NCI-H524 treated with DMSO at 0.1 percent for 48 hours (cell line): ENCODE results near the gene PDE4A.
"Not testable (repeated sequence)": the region's sequence is repeated elsewhere in the genome, so short reads cannot be mapped to it uniquely, and the experiment has no call there.

Experiments used
- DNase-seq: peaks from one replicate; lab custom pipeline; 2025; lab: John Stamatoyannopoulos, UW

Gene PDE4A

DNA sequence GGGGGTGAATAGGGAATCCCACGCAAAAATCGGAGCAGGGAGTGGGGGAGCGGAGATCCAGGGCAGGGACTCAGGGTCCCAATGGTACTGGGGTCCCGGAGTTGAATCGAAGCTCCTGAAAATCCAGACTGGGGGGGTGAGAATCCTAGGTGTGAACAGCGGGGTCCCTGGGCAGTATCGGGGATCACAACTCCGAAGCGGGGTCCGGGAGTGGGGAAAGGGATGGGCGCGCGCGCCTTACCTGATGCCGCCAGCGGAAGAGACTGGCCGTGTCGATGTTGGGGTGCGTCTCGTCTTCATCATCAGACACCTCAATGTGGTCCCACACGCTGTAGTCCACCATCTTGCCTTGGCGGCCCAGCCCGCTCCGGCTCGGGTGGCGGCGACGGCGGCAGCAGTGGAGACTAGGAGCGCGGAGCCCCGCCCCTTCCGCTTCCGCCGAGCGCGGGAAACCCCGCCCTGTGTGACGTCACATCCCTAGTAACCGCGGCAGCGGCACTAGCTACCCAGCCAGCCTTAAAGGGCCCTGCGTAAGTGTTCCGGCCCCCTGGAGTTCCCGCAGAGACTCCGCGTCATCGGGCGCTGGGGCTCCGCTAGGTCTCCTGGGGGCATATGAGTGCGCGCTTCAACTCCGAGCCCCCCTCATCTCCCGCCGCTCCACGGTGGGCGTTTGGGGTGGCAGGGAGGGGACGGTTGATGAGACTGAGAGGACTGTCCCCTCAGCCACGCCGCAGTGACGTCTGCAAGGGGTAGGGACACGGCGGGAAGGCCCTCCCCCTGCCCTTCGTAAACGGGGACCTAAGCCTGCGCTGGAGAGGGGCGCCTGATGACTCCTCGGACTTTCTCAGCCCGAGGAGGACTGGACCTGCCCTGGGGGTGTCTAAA lies 17.0 kb upstream of the PDE4A start, which contains the start of gene CDC37:
CDC37 (minus strand) TSS at position 406 of the 885 bp plus-strand sequence; CDS start at position 343, 63 bp downstream.
- DNase-seq = peak; percentile 52

DNA sequence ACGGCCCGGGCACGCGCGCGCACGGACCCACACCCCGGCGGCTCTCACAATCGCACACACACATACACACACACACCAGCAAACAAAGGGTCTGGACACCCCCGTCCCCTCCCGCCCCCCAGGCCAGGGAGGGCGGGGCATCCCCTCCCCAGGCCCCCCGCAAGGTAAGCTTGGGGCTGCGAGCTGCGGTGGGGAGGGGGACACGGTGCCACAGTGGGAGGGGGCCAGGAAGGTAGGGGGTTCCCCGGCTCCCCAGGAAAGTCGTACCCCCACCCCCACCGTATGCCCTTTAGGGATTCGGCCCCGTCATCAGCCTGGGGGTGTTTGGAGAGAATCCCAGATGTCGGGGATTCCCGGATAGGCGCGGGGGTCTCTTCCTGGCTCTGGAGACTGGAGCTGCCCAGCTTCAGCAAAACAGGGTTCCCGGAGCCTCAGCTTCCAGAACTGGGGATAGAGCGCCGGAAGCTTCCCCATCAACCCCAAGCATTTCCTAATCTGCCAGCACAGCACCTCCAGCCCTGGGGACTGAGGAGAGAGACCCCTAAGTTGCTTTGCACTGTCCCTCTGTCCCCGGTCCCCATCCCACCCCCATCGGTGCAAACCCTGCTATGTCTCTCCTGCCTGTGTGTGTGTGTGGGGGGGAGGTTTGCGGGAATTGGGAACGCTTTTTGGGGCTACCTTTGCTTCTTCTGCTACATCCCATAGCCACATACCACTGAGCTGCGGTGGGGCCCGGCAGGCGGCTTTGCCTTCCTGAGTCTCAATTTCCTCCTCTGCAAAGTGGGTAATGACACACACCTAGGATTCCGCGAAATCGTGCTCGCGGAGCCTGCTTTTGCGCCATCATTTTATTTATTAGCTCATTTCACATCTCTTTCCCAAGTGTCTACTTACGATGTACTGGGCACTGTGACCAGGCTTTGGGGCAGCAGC lies 15.2 kb upstream of the PDE4A start:
- no peak for DNase-seq

DNA sequence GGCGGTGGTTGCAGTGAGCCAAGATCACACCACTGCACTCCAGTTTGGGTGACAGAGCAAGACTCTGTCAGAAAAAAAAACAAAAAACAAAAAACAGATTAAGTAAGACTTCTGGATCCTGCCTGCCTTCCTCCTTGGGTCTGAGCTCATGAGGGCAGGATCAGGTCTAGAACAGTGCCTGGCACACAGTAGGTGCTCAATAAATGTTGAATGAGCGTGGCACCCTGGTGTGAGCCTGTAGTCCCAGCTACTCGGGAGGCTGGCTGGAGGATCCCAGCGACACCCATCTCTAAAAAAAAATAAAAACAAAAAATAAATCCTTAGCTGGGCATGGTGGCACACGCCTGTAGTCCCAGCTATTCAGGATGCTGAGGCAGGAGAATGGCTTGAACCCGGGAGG lies 14.1 kb upstream of the PDE4A start:
- no peak for DNase-seq

DNA sequence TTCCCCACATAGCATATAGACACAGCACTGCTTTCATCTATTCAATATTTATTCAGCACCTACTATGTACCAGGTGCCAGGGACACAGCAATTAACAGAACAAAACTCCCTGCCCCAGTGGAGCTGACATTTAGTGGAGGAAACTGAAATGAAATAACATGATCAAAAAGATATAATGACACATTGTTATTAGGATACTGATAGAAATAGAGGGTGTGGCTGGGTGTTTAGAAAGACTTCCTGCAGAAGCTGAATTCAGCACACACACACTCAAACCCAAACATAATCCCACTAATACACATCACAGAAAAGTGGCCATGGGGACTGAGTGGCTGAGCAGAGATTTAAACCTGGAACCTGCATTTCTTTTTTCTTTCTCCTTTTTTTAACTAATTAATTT lies 13.2 kb upstream of the PDE4A start:
- no peak for DNase-seq

DNA sequence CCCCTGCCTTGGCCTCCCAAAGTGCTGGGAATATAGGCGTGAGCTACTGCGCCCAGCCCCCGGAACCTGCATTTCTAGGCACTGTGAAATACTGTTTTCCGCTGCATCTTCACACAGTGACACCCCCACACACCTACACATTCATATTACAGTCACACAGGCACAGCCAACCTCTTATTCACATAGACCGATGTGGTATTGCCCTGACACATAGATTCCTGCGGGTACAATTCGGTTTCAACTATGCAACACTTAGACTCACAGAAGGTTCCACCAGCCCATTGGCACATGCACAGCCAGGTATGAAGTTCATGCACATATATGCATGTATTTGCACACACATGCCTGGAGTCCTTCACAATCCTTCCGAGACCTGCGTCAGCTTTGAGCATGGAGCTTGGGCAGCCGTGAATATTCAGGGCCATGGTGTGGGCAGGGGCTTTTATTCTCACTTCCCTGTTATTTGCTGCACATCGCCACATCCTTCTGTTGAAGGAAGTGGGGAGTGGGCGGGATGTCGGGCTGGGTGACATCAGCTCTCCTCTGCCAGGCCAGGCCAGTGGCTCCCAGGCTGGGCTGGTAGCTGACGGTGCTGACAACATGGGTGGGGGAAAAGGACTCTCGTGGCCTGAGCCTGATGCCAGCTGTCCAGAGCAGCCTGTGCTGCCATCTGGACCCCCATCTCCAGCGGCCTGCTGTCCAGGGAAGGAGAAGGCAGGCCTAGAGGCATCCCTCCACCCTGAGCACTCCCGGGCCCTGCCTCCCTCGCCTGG lies 11.6 kb upstream of the PDE4A start:
- peak; percentile 69 for DNase-seq

DNA sequence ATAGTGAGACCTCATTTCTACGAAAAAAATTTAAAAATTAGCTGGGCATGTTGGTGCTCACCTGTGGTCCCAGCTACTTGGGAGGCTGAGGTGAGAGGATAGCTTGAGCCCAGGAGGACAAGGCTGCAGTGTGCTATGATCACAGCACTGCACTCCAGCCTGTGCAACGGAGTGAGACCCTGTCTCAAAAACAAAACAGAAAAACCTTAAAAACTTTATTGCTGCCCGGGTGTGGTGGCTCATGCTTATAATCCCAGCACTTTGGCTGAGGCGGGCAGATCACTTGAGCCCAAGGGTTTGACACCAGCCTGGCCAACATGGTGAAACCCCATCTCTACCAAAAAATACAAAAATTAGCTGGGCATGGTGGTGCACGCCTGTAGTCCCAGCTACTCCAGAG lies 9.1 kb upstream of the PDE4A start:
- DNase-seq = not testable (repeated sequence)

DNA sequence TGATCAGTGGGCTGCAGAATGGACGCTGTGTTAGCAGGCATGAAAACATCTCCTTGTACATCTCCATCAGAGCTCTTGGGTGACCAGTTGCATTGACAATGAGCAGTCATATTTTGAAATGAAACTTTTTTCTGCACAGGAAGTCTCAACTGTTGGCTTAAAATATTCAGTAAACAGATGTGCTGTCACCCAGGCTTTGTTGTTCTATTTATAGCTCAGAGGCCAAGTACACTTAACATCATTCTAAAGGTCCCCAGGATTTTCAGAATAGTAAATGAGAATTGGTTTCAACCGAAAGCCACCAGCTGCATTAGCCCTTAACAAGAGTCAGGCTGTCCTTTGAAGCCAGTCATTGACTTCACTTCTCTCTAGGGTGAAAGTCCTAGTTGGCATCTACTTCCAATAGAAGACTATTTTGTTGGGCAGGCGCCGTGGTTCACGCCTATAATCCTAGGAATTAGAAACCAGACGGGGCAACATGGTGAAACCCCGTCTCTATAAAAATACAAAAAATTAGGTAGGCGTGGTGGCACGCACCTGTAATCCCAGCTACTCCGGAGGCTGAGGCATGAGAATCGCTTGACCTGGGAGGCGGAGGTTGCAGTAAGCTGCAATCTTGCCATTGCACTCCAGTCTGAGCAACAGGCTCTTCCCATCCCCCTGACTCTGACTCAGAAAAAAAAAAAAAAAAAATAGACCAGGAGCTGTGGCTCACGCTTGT lies 7.9 kb upstream of the PDE4A start:
- no peak for DNase-seq

DNA sequence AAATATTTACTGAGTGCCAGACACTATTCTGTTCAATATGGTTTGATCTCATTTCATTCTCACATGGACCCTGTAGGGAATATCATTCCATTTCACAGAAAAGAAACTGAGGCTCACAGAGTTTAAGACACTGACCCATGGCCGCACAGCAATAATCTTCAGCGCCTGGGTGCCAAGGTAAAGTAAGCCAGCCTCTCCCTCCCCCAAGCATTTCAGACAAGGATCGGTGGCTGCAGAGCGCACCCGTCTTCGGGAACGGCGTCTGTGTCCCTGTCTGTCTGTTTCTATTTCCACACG lies 4.3 kb upstream of the PDE4A start:
- DNase-seq = no peak

DNA sequence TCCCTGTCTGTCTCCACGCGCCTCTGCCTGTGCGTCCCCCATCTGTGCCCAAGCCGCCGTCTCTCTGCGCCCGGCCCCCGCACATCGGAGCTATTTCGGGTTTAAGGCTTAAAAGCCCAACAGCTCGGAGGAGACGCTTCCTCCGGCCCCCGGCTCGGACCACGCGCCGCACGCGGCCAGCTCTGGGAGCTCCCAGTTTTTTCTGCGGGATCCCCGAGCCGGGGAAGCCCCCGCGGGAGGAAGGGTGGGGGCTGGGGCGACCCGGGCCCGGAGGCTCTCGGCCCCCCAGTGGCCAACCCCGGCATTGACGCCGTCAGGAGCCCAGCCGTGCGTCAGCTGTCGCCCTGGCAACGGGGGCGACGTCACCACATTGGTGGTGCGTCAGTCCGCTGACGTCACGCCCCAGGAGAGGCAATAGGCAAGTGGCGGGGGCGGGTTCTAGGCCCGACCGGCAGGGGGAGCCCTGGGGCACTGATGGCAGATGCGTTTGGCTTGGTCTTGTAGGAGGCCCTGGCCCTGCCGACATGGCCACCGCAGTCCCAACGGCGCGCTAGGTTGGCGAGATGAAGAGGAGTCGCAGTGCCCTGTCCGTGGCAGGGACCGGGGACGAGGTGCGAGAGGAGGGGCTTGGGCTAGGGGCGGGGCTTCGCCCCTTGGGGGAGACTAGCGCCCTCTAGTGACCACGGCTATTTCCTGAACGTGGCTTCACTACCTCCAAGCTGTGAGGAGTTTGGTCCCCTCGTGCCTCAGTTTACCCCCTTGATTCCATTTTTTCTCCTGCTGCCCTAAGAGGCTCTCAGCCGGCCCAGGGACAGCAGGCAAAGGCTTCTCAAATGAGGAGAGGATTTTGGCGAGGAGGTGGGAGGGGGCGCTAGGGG lies 3.7 kb upstream of the PDE4A start:
- peak; percentile 28 for DNase-seq

DNA sequence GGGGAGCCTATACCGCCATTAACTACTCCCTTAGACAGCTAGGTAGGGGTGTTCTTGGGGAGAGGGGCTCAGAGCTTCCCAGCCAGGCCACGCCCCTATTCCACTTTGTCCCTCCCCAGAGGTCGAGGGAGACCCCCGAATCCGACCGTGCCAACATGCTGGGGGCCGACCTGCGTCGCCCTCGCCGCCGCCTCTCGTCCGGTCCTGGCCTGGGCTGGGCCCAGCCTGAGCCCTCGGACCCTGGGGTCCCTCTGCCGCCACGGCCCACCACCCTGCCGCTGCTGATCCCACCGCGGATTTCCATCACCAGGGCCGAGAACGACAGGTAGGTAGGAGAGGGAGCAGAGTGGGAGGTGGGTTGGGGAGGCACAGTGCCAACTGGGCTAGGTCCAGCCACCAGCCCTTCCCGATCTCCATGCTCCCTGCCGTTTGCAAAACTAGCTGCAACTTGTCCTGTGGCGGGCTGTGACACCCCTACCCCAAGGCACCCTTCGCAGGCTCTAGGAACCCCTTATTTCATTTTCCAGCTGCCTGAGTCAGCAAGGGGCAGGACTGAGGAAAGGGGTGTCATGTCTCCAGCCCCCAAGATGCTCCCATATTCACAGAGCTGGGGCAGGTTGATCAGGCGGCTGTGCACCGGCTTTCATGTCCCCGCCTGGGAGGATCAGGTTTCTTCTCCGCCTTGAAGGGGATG lies 2.6 kb upstream of the PDE4A start:
- DNase-seq = no peak

DNA sequence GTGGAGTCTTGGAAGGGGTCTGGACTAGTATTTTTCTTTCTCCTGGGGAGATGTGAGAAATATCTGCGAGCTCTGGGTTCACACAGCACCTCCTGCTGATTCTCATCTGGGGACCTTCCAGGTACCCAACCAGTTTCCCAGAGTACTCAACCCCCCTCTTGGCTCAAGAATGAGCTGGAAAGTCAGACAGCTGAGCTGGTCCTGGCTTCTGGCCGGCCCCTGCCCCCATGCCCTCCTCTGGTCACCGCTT lies 2.2 kb upstream of the PDE4A start:
- peak; percentile 17 for DNase-seq

DNA sequence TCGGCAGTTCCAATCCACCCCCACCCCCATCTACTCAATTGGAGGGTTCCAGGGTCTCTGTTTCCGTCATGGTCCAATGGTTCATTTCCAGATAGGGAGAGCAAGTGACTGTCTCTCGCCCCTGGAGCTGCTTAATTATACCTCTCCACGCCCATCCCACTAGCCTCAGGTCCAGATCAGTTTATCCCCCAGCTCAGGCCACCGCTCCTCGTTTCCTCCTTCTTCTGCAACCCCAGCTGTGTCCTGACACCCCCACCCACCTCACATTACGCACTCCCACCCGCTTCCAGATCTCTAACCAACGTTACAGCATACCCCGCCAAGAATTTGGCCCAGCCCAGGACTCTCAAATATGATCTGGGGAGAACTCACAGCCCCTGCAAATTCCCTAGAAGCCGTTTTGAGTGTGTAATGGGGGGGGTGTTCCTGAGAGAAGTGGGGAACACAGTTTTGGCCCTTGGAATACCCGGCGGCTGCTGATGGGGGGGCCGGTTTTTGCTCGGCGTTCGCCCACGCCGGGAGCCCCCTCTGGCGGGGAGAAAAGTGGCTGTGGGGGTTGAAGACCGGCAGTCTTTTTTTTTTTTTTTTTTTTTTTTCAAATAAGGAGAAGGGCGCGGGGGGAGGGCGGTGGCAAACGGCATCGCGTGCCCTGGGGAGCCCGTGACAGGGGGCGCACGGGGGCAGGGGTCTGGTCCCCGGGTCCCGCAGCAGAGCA lies 1.7 kb upstream of the PDE4A start:
- DNase-seq = no peak

DNA sequence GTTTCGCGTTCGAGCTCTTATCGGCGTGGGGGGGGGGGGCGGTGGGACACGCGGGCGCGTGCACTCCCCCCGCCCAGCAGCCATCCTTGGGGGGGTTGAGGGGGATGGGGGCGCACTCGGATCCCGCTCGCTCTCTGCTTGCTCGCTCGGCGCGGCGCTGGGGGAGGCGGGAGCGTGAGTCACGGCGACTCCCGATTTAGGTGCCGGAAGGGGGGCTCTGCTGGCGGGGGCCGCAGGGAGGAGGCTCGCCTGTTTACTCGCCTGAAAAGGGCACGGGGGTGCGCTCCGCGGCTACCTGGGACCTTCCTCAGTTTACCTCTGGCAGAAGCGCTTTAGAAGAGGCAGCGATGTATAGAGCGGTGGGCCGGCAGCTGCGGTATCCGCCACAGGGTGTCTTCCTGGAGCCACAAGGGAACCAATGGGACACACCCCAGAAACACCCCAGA lies 1.1 kb upstream of the PDE4A start:
- DNase-seq = no peak

DNA sequence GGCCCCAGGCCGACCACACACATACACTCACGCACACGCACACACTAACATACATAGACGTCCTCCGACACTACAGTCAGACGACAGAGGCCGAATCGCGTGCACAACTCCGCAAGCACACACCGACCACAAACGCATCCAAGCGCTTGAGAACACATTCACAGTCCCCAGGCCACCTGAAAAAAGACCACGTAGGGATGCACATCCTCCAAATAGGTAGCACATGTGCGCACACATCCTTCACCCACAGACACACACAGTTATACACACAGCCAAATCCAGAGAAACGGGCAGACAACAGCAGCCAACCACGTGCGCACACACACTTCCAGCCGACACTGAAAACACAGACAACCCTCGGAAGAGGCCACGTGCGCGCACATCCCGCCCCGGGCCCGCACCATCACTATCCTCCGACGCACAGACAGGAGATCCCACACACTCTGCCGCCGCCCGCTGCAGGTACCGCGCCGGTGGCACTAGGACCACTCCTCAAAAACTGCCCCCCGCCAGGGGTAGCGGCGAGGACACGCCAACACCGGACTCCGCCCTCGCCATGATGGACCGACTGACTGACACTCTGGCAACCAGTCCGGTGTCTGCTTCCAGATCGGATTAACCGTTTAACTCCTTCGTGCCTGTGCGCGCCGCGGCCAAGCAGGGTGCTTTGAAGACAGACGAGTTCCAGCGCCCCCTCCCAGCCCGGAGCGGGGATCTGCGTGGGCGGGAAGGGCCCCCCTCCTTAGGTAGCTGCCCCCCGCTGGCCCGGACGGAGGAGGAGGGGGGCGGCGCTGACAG lies 493 bp upstream of the PDE4A start:
- peak; percentile 92 for DNase-seq

DNA sequence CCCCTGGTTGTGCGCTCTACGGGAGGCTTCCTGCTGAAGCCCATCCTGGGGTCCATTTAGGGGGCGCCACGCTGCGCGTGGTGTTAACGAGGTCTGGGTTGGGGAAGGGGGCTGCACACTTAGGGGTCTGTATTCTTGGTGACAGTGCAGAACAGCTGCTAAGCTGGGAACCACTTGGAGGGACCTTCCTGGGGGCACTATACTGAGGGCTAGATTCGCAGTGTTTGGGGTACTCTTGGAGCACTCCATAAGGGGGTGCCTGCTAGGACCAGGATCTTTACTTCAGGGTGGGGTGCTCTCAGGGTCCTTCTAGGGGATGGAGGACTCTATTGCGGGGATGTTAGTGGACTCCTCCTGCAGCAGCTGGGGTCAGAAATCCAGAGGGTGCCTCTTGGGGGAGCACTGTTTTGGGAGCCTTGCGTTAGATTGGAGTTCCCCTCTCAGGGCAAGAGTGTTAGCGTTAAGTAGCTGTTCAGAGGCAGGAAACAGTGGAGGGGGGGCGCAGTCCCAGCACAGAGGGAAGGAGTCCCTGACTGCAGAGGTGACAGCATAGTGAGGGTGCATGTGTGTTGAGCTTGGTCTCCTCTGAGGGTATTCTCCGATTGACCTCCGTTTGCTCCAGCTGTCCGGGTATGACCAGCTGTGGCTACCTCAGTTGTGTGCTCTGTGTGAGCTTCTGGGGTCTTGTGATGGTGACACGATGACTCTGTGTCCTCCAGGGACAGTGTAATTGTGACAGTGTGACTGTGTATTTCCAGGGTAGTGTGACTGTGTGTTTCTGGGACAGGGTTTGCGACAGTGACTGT lies 1.1 kb downstream of the PDE4A start:
- no peak for DNase-seq

DNA sequence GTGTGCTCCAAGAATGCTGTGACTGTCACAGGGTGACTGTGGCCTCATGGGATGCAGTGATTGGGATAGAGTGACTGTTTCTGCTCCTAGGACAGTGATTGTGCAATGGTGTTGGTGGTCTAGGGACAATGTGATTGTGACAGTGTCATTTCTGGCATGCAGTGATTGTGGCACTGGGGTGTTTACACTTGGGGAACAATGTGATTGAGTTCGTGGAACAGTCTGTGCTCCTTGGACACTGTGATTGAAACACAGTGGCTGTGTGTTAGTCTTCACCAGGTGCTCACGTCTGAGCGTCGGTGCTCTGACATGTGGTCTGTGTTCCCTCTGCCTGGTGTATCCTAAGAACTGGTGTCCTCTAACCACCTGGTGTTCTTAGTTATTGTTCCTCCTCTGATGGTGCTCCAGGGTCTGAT lies 1.7 kb downstream of the PDE4A start:
- no peak for DNase-seq

DNA sequence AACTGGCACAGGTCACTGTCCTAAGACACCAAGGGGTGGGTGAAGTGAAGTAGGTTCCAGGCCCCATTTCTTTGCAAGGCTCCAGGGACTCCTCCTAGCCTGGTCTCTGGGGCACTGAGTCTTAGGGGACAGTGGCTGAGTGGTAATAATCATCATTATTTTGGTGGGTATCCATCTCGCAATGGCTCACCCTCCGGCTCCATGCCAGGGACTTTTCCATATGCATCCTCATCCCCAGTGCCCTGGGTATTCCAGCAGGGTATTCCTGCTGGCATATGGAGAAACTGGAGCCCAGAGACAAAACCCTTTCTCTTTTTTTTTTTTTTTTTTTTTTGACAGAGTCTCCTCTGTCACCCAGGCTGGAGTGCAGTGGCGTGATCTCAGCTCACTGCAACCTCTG lies 2.5 kb downstream of the PDE4A start:
- DNase-seq = no peak
